HG02885 (cell line): Measurements from ENCODE around the gene REG1B.
"Not testable (repeated sequence)": the region's sequence is repeated elsewhere in the genome, so short reads cannot be mapped to it uniquely, and the experiment has no call there.

Source experiments
- ATAC-seq: cut with Tn5 transposase; IDR thresholded peaks from one replicate; pipeline ENCODE4 v1.9.1; 2021; ENCODE audit warnings: mild to moderate bottlenecking; ENCODE audit not compliant: unreplicated experiment, poor library complexity

The REG1B gene

GRCh38 chr2:79085382-79085781 is 2.4 kb downstream of the REG1B start:
- ATAC-seq, result no peak

GRCh38 chr2:79084495-79085135 is 3.2 kb downstream of the REG1B start:
- no peak for ATAC-seq

GRCh38 chr2:79083597-79084251 is 4.1 kb downstream of the REG1B start:
- no peak for ATAC-seq

GRCh38 chr2:79082987-79083386 is 4.8 kb downstream of the REG1B start:
- ATAC-seq, result no peak

GRCh38 chr2:79071078-79071477 is 16.7 kb downstream of the REG1B start:
- ATAC-seq, result no peak

- ATAC-seq, result no peak
These were observed 22.6 kb downstream of the REG1B start for GRCh38 chr2:79065201-79065600.

GRCh38 chr2:79054769-79055168 is 33.0 kb downstream of the REG1B start:
- not testable (repeated sequence) for ATAC-seq

- ATAC-seq, result not testable (repeated sequence)
These were observed 34.3 kb downstream of the REG1B start for GRCh38 chr2:79053486-79053885.

GRCh38 chr2:79041032-79041448 is 46.8 kb downstream of the REG1B start:
- ATAC-seq, result no peak

GRCh38 chr2:79039944-79040343 is 47.8 kb downstream of the REG1B start:
- ATAC-seq, result no peak
